Measurements from ENCODE around the gene AHDC1. TPM values are rescaled to one million over a fixed set of nuclear protein-coding genes. Genes with fewer than 3 reads are reported as not detected.
A peak's percentile ranks its signal among the peaks of the same experiment; 100 is the strongest.

AHDC1 gene
- total and polyA plus RNA-seq, 9 of the 15 experiments (the other 6 are each of a cell fraction or from before 2014, with no cell fraction given), result 0.21 to 36.4 (median 4.7) TPM

- no peaks in the 10 kb centered on the region for H3K27me3 ChIP-seq (ENCODE audit: control insufficient read depth in 2 of 2, insufficient read depth in 2 of 2, low read length in 2 of 2)
- BruUV-seq (replicated peaks), result TSS peak; percentile 22
- DNase-seq (ENCODE audit: extremely low read depth in 1 of 4, low spot score in 3 of 4), result no peak
- no peak overlapping the region; the same call in 2 of the 3 replicates for H3K27ac ChIP-seq (ENCODE audit: extremely low read depth, low read depth, low read length)
- peaks cover 16% of the 10 kb centered on the region for H3K79me2 ChIP-seq (ENCODE audit: control insufficient read depth, insufficient read depth, low read length)
- H3K4me2 ChIP-seq (ENCODE audit: insufficient read depth, low read length), result no peak overlapping the region
- FAIRE-seq, result no peak
- CTCF ChIA-PET (ENCODE audit: low intra/inter-chr PET ratio), result no interaction called here
- H3K9me3 ChIP-seq (replicated peaks; ENCODE audit: control insufficient read depth, insufficient read depth, low read depth, low read length), result no peaks in the 10 kb centered on the region
- H3K4me1 ChIP-seq (replicated peaks in 1 of 2; ENCODE audit: control insufficient read depth in 2 of 2, insufficient read depth in 2 of 2, low read length in 2 of 2), result peaks cover 26 to 47% of the 10 kb centered on the region in 2 experiments
- intact Hi-C loops (cut with micrococcal nuclease) (no loop called here), in situ Hi-C loops (cut with MboI) (no loop called here)
- no peaks in the 10 kb centered on the region for H4K20me1 ChIP-seq (replicated peaks; ENCODE audit: control insufficient read depth, insufficient read depth, low read length)
- no peak for ATAC-seq
- H2AFZ ChIP-seq (ENCODE audit: low read depth, low read length), result no peak overlapping the region
- peaks cover 36% of the 10 kb centered on the region; the same call in 1 of the 3 replicates for H3K36me3 ChIP-seq (ENCODE audit: control insufficient read depth, insufficient read depth, low read length)
- WGBS (ENCODE audit: insufficient coverage, low coverage, missing lambda C conversion rate), result 81% methylated on average over 14 of the region's 14 CpGs
- TF ChIP-seq THAP7 (CRISPR knock-in tag; IDR thresholded peaks at IDR 0.05) (no peak), POLR2B (IDR thresholded peaks at IDR 0.05; ENCODE audit: low read depth, partially characterized antibody) (peak; percentile 43), HBP1 (CRISPR knock-in tag; IDR thresholded peaks at IDR 0.05) (peak; percentile 68; the same call in 1 of the 2 replicates), ZBTB12 (CRISPR knock-in tag; IDR thresholded peaks at IDR 0.05) (no peak), POLR2A (conservative IDR thresholded peaks at IDR 0.05) (peak; percentile 56), POLR2G (IDR thresholded peaks at IDR 0.05; ENCODE audit: low read depth, low read length) (peak; percentile 38), ETS1 (conservative IDR thresholded peaks at IDR 0.05; ENCODE audit: control insufficient read depth, low read depth, low read length) (0 out of 2 replicates have a peak, but pooled peaks have one; percentile 19), ELF4 (CRISPR knock-in tag; IDR thresholded peaks at IDR 0.05) (0 out of 2 replicates have a peak, but pooled peaks have one; percentile 42), SAFB (IDR thresholded peaks at IDR 0.05; ENCODE audit: borderline replicate concordance, low read depth, low read length) (no peak), SUPT5H (IDR thresholded peaks at IDR 0.05) (peak; percentile 60)
- H3K9me1 ChIP-seq (ENCODE audit: control insufficient read depth, insufficient read depth, low read length), result peaks cover 2% of the 10 kb centered on the region
- peak overlapping the region in 1 of 2 experiments; percentile 78; a peak in 2 of 4 replicates for H3K9ac ChIP-seq (ENCODE audit: insufficient read depth in 1 of 2, low read depth in 2 of 2, low read length in 2 of 2)
- H3K4me3 ChIP-seq, result no peak overlapping the region
- POLR2A ChIA-PET, result interaction anchor here (1.0 to 1.2 kb wide), 4 partner anchors 8 to 52 kb away, joined by 3 to 6 read pairs (median 5); no protein-coding TSS in a partner anchor
Observed at GRCh38 chr1:27531959-27532685, 71.8 kb downstream of the AHDC1 start.

All from K562 (cell line).